ENCODE results near the gene NOP53.
"Not testable (repeated sequence)": the region's sequence is repeated elsewhere in the genome, so short reads cannot be mapped to it uniquely, and the experiment has no call there.

Gene NOP53

GRCh38 chr19:47752440-47753211 lies 7.3 kb downstream of the NOP53 start:
- in situ Hi-C loops (cut with HindIII; ENCODE audit: low sequenced_read_pairs) = no loop called here

GRCh38 chr19:47754206-47755064 lies 9.1 kb downstream of the NOP53 start:
- in situ Hi-C loops (cut with HindIII; ENCODE audit: low sequenced_read_pairs) = no loop called here

GRCh38 chr19:47755065-47755761 lies 9.9 kb downstream of the NOP53 start:
- in situ Hi-C loops (cut with HindIII; ENCODE audit: low sequenced_read_pairs) = no loop called here

- in situ Hi-C loops (cut with HindIII; ENCODE audit: low sequenced_read_pairs) = no loop called here
Measured at GRCh38 chr19:47755762-47756626, 10.6 kb downstream of the NOP53 start.

- in situ Hi-C loops (cut with HindIII; ENCODE audit: low sequenced_read_pairs) = no loop called here
Measured at GRCh38 chr19:47756627-47756929, 11.2 kb downstream of the NOP53 start.

GRCh38 chr19:47756953-47757608 lies 11.7 kb downstream of the NOP53 start:
- in situ Hi-C loops (cut with HindIII; ENCODE audit: low sequenced_read_pairs) = no loop called here

- in situ Hi-C loops (cut with HindIII; ENCODE audit: low sequenced_read_pairs) = no loop called here
Measured at GRCh38 chr19:47757617-47758442, 12.5 kb downstream of the NOP53 start.

GRCh38 chr19:47758443-47758804 lies 13.1 kb downstream of the NOP53 start:
- in situ Hi-C loops (cut with HindIII; ENCODE audit: low sequenced_read_pairs) = no loop called here

- in situ Hi-C loops (cut with HindIII; ENCODE audit: low sequenced_read_pairs) = no loop called here
Measured at GRCh38 chr19:47760632-47760999, 15.3 kb downstream of the NOP53 start.

GRCh38 chr19:47761566-47761965 lies 16.2 kb downstream of the NOP53 start:
- in situ Hi-C loops (cut with HindIII; ENCODE audit: low sequenced_read_pairs) = no loop called here

- in situ Hi-C loops (cut with HindIII; ENCODE audit: low sequenced_read_pairs) = no loop called here
Measured at GRCh38 chr19:47762151-47762550, 16.8 kb downstream of the NOP53 start.

GRCh38 chr19:47762615-47763308 lies 17.4 kb downstream of the NOP53 start:
- in situ Hi-C loops (cut with HindIII; ENCODE audit: low sequenced_read_pairs) = no loop called here

- in situ Hi-C loops (cut with HindIII; ENCODE audit: low sequenced_read_pairs) = not testable (repeated sequence)
Measured at GRCh38 chr19:47764705-47765104, 19.4 kb downstream of the NOP53 start.

- in situ Hi-C loops (cut with HindIII; ENCODE audit: low sequenced_read_pairs) = no loop called here
Measured at GRCh38 chr19:47765523-47766358, 20.4 kb downstream of the NOP53 start.

- in situ Hi-C loops (cut with HindIII; ENCODE audit: low sequenced_read_pairs) = no loop called here
Measured at GRCh38 chr19:47766359-47766620, 20.9 kb downstream of the NOP53 start.

GRCh38 chr19:47766670-47767069 lies 21.3 kb downstream of the NOP53 start:
- in situ Hi-C loops (cut with HindIII; ENCODE audit: low sequenced_read_pairs) = no loop called here

GRCh38 chr19:47767349-47767748 lies 22.0 kb downstream of the NOP53 start:
- in situ Hi-C loops (cut with HindIII; ENCODE audit: low sequenced_read_pairs) = no loop called here

- in situ Hi-C loops (cut with HindIII; ENCODE audit: low sequenced_read_pairs) = no loop called here
Measured at GRCh38 chr19:47768604-47769003, 23.3 kb downstream of the NOP53 start.
